Panc1 (cell line): ENCODE results near the gene PSMB4.

Experiments
- CTCF ChIP-seq: fragments of 450-650 bp; IDR thresholded peaks from 2 replicates; pipeline ENCODE4 v1.5.1; 2017; ENCODE audit warnings: mild to moderate bottlenecking
- POLR2AphosphoS5 ChIP-seq: IDR thresholded peaks from 2 replicates; pipeline ENCODE4 v1.6.1; 2012; ENCODE audit warnings: mild to moderate bottlenecking, low read depth, low read length, moderate library complexity
- REST ChIP-seq, 2 experiments: IDR thresholded peaks; 2 replicates each; pipeline ENCODE4 v1.6.1; 2011 to 2012; ENCODE audit warnings: low read depth in 2 of 2, control low read depth in 1 of 2, low read length in 1 of 2, mild to moderate bottlenecking in 1 of 2, moderate library complexity in 1 of 2; ENCODE audit not compliant: insufficient read depth in 1 of 2

- no peak for TF ChIP-seq CTCF
- TF ChIP-seq POLR2AphosphoS5 = no peak; the same call in 1 of the 2 replicates
- TF ChIP-seq REST (IDR thresholded peaks at IDR 0.05; ENCODE audit: insufficient read depth in 1 of 2, low read depth in 2 of 2, low read length in 1 of 2) = no peak
Measured at GRCh38 chr1:151402764-151403163, 3.4 kb downstream of the PSMB4 start.
